Measurements from ENCODE around the gene QSOX1. TPM values are rescaled to one million over a fixed set of nuclear protein-coding genes. Genes with fewer than 3 reads are reported as not detected.

The QSOX1 gene
- total RNA-seq, 4 donors from 2014 or later = 74.9 to 184 (median 107) TPM

DNA sequence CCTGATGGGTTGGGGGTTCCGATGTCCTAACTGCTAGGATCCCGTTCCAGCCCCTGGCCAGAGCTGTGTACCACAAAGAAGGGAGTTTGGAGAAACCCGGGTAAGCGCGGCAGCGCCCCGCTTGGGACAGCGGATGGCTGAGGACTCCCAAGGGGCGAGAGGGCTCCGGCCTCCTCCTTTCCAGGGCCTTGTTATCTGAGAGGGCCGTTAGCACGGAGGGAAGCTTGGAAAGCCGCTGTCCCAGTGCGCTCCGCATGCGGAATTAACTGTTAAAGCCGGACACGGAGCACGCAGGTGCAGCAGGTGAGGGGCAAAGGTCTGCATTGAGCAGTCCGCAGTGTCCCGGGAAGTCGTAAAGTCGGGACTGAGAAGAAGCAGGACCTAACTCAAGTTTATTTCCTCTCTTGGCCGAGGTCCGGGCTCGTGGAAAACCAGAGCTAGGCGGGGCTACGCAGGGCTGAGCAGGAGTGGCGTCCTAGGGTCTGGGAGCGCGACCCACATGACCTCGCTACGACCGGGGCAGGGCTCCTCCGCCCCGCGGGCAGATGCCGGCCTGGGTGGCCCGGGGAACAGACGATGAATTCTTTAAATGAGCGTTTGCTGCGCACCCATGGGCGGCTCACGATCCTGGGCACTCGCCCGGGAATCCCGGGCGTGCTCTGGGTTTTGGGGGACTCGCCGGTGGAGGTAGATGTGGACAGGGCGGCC lies 79.9 kb downstream of the QSOX1 start:
- H3K27ac ChIP-seq = no peak overlapping the region
- TF ChIP-seq, protein P1, sequence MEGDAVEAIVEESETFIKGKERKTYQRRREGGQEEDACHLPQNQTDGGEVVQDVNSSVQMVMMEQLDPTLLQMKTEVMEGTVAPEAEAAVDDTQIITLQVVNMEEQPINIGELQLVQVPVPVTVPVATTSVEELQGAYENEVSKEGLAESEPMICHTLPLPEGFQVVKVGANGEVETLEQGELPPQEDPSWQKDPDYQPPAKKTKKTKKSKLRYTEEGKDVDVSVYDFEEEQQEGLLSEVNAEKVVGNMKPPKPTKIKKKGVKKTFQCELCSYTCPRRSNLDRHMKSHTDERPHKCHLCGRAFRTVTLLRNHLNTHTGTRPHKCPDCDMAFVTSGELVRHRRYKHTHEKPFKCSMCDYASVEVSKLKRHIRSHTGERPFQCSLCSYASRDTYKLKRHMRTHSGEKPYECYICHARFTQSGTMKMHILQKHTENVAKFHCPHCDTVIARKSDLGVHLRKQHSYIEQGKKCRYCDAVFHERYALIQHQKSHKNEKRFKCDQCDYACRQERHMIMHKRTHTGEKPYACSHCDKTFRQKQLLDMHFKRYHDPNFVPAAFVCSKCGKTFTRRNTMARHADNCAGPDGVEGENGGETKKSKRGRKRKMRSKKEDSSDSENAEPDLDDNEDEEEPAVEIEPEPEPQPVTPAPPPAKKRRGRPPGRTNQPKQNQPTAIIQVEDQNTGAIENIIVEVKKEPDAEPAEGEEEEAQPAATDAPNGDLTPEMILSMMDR (IDR thresholded peaks at IDR 0.05) = no peak
- no peak for TF ChIP-seq POLR2A (IDR thresholded peaks at IDR 0.05)
- peaks cover 45 to 71% (median 47%) of the 10 kb centered on the region in 3 donors for H3K4me1 ChIP-seq
- DNase-seq = no peak
- H3K36me3 ChIP-seq = no peaks in the 10 kb centered on the region
- no peaks in the 10 kb centered on the region for H3K9me3 ChIP-seq
- 3 to 16% methylated on average over 8 to 16 of the region's 51 CpGs for WGBS, 2 donors
- intact Hi-C loops (cut with DNase I) = no loop called here
- peaks cover 52 to 100% (median 75%) of the 10 kb centered on the region in 4 donors for H3K27me3 ChIP-seq
- peak overlapping the region in 2 of 4 donors; percentile 20 to 47 for H3K4me3 ChIP-seq

DNA sequence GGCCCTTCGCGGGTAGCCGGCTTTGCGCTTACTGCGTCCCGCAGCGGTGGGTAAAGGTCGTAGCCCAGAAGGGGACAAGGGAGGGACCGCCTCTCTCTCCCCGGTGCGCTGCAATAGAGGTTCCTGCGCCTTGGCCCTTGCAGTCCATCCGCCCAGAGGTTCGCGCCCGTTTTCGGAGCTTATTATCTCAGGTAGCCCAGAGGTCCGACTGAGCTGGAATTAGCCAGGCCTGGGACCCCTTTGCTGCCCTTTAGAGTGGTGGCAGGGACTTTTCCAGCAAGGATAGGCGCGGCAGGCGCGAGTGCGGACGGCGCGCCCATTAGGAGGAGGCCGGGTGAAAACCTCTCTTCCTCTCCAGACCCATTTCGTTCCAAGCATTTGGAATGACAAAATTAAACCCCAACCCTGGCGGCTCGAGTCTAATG lies 80.4 kb downstream of the QSOX1 start:
- Histone ChIP-seq H3K27ac (no peak overlapping the region), H3K4me1 (peaks cover 44 to 66% (median 44%) of the 10 kb centered on the region in 3 donors), H3K4me3 (peak overlapping the region in 2 of 4 donors; percentile 20 to 47), H3K27me3 (peaks cover 51 to 100% (median 79%) of the 10 kb centered on the region in 4 donors), H3K9me3 (no peaks in the 10 kb centered on the region), H3K36me3 (no peaks in the 10 kb centered on the region)
- no peak for DNase-seq
- intact Hi-C loops (cut with DNase I) = no loop called here
- TF ChIP-seq POLR2A (IDR thresholded peaks at IDR 0.05) = no peak
- TF ChIP-seq, protein P1 (IDR thresholded peaks at IDR 0.05) = no peak
- WGBS, 2 donors = 3 to 10% methylated on average over 4 to 30 of the region's 30 CpGs

DNA sequence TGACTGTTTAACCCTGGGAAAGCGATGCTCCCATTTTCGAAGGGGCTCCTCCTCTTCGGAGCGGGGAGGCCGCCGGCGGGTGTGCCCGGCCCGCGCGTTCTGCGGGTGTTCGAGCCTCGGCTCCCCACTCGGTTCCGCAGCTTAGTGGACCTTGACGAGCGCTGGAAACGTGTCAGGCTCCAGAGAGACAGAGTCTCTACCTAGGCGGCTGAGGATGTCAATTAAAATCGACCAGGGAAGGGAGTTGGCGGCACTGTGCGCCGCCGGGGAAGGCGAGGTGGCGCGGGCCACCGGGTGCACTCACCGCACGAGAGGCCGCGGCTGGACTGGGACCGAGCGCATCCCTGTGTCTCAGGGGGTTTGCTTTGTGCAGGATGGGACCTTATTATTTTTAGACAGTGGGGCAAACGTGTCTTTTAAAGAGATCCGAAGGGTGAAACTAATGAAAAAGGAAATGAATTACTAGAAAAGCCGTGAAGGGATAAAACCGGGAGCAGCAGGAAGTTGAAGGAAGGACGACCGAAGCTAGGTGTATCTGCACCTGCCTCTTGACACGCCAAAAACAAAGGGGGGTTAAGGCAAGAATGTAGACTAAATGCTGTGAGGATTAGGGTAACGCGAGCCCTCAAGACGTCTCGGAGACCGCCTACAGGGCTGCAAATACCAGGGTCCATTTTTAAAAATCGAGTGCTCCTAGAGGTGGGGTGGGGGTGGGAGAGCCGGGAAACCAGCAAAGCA lies 81.0 kb downstream of the QSOX1 start:
- peaks cover 38 to 60% (median 38%) of the 10 kb centered on the region in 3 donors for H3K4me1 ChIP-seq
- intact Hi-C loops (cut with DNase I) = no loop called here
- peaks cover 47 to 100% (median 77%) of the 10 kb centered on the region in 4 donors for H3K27me3 ChIP-seq
- peak overlapping the region in 2 of 4 donors; percentile 20 to 47 for H3K4me3 ChIP-seq
- no peaks in the 10 kb centered on the region for H3K9me3 ChIP-seq
- DNase-seq = no peak
- TF ChIP-seq, protein P1 (IDR thresholded peaks at IDR 0.05) = no peak
- H3K27ac ChIP-seq = no peak overlapping the region
- 9 to 17% methylated on average over 26 to 37 of the region's 49 CpGs for WGBS, 2 donors
- H3K36me3 ChIP-seq = no peaks in the 10 kb centered on the region

DNA sequence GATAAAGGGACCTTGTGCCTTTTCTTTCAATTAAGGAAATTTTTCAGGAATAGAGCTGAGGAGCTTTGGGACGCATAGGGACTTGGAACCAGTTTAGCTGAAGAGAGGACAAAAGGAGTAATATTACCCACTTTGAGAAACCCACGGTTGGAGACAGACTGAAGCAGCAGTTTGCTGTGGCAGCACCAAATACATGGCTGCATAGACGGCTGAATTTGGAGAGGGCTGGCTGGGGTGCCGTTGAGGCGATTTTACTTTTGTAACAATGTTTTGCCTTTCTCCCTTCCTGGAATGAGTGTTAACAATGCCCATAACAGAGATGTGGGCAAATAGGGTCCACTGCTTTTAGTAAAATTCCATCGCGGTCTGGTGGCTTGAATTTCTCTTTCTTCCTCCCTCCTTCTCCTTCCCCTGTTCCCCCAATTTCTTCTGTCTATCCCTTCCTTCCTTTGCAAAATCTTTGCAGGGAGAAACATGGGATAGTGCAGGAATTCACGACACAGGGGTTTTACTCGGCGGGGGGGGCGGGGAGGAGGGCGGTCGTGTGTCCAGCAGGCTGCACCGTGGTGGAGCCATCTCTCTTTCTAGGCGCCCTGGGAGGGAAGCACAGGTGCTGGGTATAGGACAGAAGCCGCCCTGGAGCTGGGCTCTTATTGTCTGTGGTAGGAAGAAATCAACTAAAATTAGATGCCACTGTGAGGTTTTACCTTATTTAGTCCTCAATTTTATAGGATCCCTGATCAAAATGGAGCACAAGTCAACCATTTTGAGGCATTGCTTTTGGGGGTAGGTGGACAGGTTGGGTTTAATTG lies 82.2 kb downstream of the QSOX1 start:
- DNase-seq = no peak
- Histone ChIP-seq H3K4me3 (no peak overlapping the region), H3K4me1 (peaks cover 26 to 47% (median 27%) of the 10 kb centered on the region in 3 donors), H3K27me3 (peaks cover 36 to 100% (median 73%) of the 10 kb centered on the region in 4 donors), H3K27ac (no peak overlapping the region), H3K36me3 (no peaks in the 10 kb centered on the region), H3K9me3 (no peaks in the 10 kb centered on the region)
- intact Hi-C loops (cut with DNase I) = no loop called here
- TF ChIP-seq, protein P1 (IDR thresholded peaks at IDR 0.05) = no peak
- 6 to 10% methylated on average over 13 to 15 of the region's 16 CpGs for WGBS, 2 donors
